ENCODE data around the gene ROBO2.

GRCh38 chr3:77014226-77014625, 25.7 kb upstream of the ROBO2 start:
- TF ChIP-seq POLR2AphosphoS5 (IDR thresholded peaks at IDR 0.05; ENCODE audit: low read depth, low read length) (no peak), TAF1 (IDR thresholded peaks at IDR 0.05; ENCODE audit: borderline replicate concordance, low read depth, low read length) (no peak), POLR2A (IDR thresholded peaks at IDR 0.05; ENCODE audit: low read depth, low read length) (no peak)

All from GM12892 (cell line).